A549 (cell line): Measurements from ENCODE around the gene TMEFF2. TPM values are rescaled to one million over a fixed set of nuclear protein-coding genes. Genes with fewer than 3 reads are reported as not detected.
"Not testable (repeated sequence)": the region's sequence is repeated elsewhere in the genome, so short reads cannot be mapped to it uniquely, and the experiment has no call there.

ENCODE experiments used
- ATAC-seq, 2 experiments: fragments of 200-7000 bp in 1 of 2; fragments of >200 bp in 1 of 2; cut with Nextera tagmentation in 1 of 2; cut with Tn5 transposase in 1 of 2; 3 replicates each; pipeline versions ENCODE4 v1.8.0 to v1.9.1; 2018 to 2020; ENCODE audit warnings: mild to moderate bottlenecking in 1 of 2, moderate library complexity in 1 of 2
- CTCF ChIA-PET: fragments of 300-600 bp; sonication (Branson Sonifier 250); formaldehyde crosslinking; extraction: SDS; loops from one replicate; lab custom pipeline; 2021; ENCODE audit warnings: antibody characterized with exemption, inconsistent platforms; lab: Yijun Ruan, JAX
- POLR2A ChIA-PET: fragments of 350-600 bp; formaldehyde crosslinking; extraction: SDS; loops from one replicate; lab custom pipeline; 2021; ENCODE audit warnings: antibody characterized with exemption, inconsistent platforms; lab: Yijun Ruan, JAX
- DNase-seq, 2 experiments: peaks; one replicate each; pipeline versions ENCODE4 v3.0.0 to v3.0.0-alpha.2; 2011 to 2016; ENCODE audit warnings: low read depth in 1 of 2, low spot score in 1 of 2
- FAIRE-seq: peaks from 2 replicates; lab custom pipeline; 2011; peaks lifted over from hg19 to GRCh38; lab: Jason Lieb, UNC
- H3K27ac ChIP-seq, 2 experiments: fragments of >200 bp; sonication (Bioruptor Twin); formaldehyde crosslinking; 3 replicates each; pipeline ENCODE4 v1.5.1; 2016 to 2017
- H3K4me1 ChIP-seq: fragments of >200 bp; sonication (Bioruptor Twin); formaldehyde crosslinking; 3 replicates; pipeline ENCODE4 v1.6.1; 2016
- H3K4me2 ChIP-seq: fragments of >200 bp; sonication (Bioruptor Twin); formaldehyde crosslinking; 3 replicates; pipeline ENCODE4 v1.6.1; 2016
- H3K4me3 ChIP-seq: fragments of >200 bp; sonication (Bioruptor Twin); formaldehyde crosslinking; 3 replicates; pipeline ENCODE4 v1.5.1; 2016
- H3K9me3 ChIP-seq: fragments of >200 bp; sonication (Bioruptor Twin); formaldehyde crosslinking; 3 replicates; pipeline ENCODE4 v1.6.1; 2016
- CBX2 ChIP-seq: fragments of 200-600 bp; sonication (generic); IDR thresholded peaks from 2 replicates; pipeline ENCODE4 v1.6.1; 2016; ENCODE audit warnings: low read depth, mild to moderate bottlenecking, borderline replicate concordance
- CBX8 ChIP-seq: fragments of 200-600 bp; sonication (generic); IDR thresholded peaks from 2 replicates; pipeline ENCODE4 v1.6.1; 2016
- CEBPB ChIP-seq, 2 experiments: fragments of >200 bp in 1 of 2; sonication (Bioruptor Twin) in 1 of 2; formaldehyde crosslinking in 1 of 2; IDR thresholded peaks; 2 replicates each; pipeline ENCODE4 v1.6.1; 2012 to 2016
- EHF ChIP-seq: fragments of 250-450 bp; sonication (Bioruptor Pico); IDR thresholded peaks from 2 replicates; pipeline ENCODE4 v1.5.0; 2020; ENCODE audit warnings: mild to moderate bottlenecking
- HOXA7 ChIP-seq: fragments of 250-450 bp; sonication (Bioruptor Pico); IDR thresholded peaks from 2 replicates; pipeline ENCODE4 v1.5.0; 2020; ENCODE audit warnings: mild to moderate bottlenecking, moderate library complexity
- HOXB13 ChIP-seq: fragments of 250-450 bp; sonication (Bioruptor Pico); IDR thresholded peaks from 2 replicates; pipeline ENCODE4 v1.5.0; 2020; ENCODE audit warnings: low read depth, mild to moderate bottlenecking, moderate library complexity
- MAFK ChIP-seq: fragments of 450-650 bp; IDR thresholded peaks from 2 replicates; pipeline ENCODE4 v1.6.1; 2014; ENCODE audit not compliant: partially characterized antibody
- NFE2L2 ChIP-seq: fragments of 150-350 bp; conservative IDR thresholded peaks from 2 replicates; pipeline ENCODE4 v1.6.1; 2014; ENCODE audit warnings: low read length
- NR3C1 ChIP-seq: fragments of >200 bp; sonication (Bioruptor Twin); formaldehyde crosslinking; IDR thresholded peaks from 3 replicates; pipeline ENCODE4 v1.6.1; 2017
- POLR2A ChIP-seq: IDR thresholded peaks from 2 replicates; pipeline ENCODE4 v1.6.1; 2012; ENCODE audit warnings: mild to moderate bottlenecking, low read length
- POLR2AphosphoS2 ChIP-seq: conservative IDR thresholded peaks from 2 replicates; pipeline ENCODE4 v1.6.1; 2012; ENCODE audit warnings: low read length, improper control_type of control experiment, inconsistent platforms
- RFX5 ChIP-seq: fragments of 450-650 bp; IDR thresholded peaks from 2 replicates; pipeline ENCODE4 v1.7.1; 2014; ENCODE audit warnings: antibody characterized with exemption, mild to moderate bottlenecking, moderate library complexity
- RNF2 ChIP-seq: fragments of 200-600 bp; sonication (generic); IDR thresholded peaks from 2 replicates; pipeline ENCODE4 v1.6.1; 2016; ENCODE audit warnings: low read depth, mild to moderate bottlenecking, antibody characterized with exemption, moderate library complexity, borderline replicate concordance
- SMC3 ChIP-seq: fragments of >200 bp; sonication (Bioruptor Twin); formaldehyde crosslinking; IDR thresholded peaks from 3 replicates; pipeline ENCODE4 v1.6.1; 2018; ENCODE audit warnings: inconsistent platforms
- SREBF2 ChIP-seq: fragments of 450-650 bp; IDR thresholded peaks from 2 replicates; pipeline ENCODE4 v1.6.1; 2014; ENCODE audit warnings: mild to moderate bottlenecking, moderate library complexity
- ZC3H11A ChIP-seq: fragments of 450-650 bp; IDR thresholded peaks from 2 replicates; pipeline ENCODE4 v1.6.1; 2014; ENCODE audit warnings: antibody characterized with exemption, mild to moderate bottlenecking
- WGBS: methylation state at CpG from one replicate; pipeline ENCODE4 v1.1.6; 2017; ENCODE audit errors: missing lambda C conversion rate; 5-methylcytosine and 5-hydroxymethylcytosine counted together
- polyA plus RNA-seq, 4 experiments: library from polyadenylated mRNA; depleted of rRNA in 3 of 4; stranded (reverse); fragments of >200 nt; fragmentation: RNase III in 1 of 4; extraction: RNeasy Plus Mini Kit Qiagen cat#74134 plus additional on column Dnase treatment in 1 of 4; gene quantifications; 2 replicates in 3 of 4; 3 replicates in 1 of 4; pipeline ENCODE4 v1.2.3, GENCODE V29; 2011 to 2017
- TF ChIP-seq, protein P1 (sequence below): fragments of >200 bp; sonication (Bioruptor Twin); formaldehyde crosslinking; IDR thresholded peaks from 3 replicates; pipeline ENCODE4 v1.5.1; 2016
- TF ChIP-seq, protein P2 (sequence below): IDR thresholded peaks from 2 replicates; pipeline ENCODE4 v1.6.1; 2012
- TF ChIP-seq, protein P3 (sequence below): fragments of >200 bp; sonication (Bioruptor Twin); formaldehyde crosslinking; IDR thresholded peaks from 2 replicates; pipeline ENCODE4 v1.6.1; 2016
- TF ChIP-seq, protein P4 (sequence below): fragments of 450-650 bp; IDR thresholded peaks from 2 replicates; pipeline ENCODE4 v1.6.1; 2014; ENCODE audit warnings: antibody characterized with exemption

TMEFF2 gene
- polyA plus RNA-seq, 2 of the 4 experiments (the other 2 are of a cell fraction): 0.30 to 0.46 TPM

DNA sequence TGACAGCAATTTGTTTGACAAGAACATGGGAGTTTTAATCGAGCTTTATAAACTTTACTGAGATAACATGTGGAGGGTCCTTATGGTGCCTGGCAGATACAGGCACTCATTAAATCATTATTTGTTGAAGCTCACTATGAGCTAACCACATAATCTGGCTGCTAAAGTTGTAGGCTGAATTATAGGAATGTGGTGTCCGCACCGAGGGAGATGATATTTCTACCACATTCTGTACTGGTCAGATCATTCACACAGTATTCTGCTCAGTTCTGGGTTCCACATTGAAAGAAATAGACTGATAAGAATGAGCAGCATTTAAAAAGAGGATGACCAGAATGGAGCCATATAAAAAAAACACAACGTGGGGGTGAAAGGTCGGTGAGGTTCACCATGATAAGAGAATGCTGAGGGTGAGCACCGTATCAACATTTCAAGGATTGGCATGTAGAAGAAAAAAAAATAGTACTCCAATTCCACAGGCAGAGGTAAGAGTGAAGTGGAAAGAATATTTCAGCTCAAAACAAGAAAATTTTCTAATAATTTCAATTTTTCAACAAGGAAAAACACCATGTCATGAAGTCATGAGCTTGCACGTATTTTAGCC, 54.4 kb downstream of the TMEFF2 start (continued):
- TF ChIP-seq, protein P1, sequence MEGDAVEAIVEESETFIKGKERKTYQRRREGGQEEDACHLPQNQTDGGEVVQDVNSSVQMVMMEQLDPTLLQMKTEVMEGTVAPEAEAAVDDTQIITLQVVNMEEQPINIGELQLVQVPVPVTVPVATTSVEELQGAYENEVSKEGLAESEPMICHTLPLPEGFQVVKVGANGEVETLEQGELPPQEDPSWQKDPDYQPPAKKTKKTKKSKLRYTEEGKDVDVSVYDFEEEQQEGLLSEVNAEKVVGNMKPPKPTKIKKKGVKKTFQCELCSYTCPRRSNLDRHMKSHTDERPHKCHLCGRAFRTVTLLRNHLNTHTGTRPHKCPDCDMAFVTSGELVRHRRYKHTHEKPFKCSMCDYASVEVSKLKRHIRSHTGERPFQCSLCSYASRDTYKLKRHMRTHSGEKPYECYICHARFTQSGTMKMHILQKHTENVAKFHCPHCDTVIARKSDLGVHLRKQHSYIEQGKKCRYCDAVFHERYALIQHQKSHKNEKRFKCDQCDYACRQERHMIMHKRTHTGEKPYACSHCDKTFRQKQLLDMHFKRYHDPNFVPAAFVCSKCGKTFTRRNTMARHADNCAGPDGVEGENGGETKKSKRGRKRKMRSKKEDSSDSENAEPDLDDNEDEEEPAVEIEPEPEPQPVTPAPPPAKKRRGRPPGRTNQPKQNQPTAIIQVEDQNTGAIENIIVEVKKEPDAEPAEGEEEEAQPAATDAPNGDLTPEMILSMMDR: no peak

DNA sequence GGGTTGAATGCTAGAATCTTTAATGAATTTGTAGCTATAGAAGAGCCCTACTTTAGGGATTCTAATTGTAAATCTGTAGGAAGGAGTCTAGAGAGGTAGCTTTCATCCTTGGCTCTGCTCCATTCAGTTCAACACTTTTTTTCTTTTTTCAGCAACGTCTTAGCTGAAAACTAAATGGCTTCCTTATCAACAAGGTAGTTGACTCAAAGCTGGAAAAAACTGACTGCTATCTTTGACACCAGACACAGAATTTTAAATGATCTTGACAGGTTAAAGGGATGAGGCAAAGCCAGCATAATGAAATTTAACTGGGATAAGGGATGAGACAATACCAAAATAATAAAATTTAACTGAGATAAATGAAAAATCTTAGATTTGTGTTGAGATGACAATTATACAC, 54.9 kb downstream of the TMEFF2 start:
- H3K4me1 ChIP-seq: no peaks in the 10 kb centered on the region
- TF ChIP-seq HOXA7 (CRISPR knock-in tag): no peak
- no peak for TF ChIP-seq SMC3
- no peak for TF ChIP-seq CBX8
- TF ChIP-seq, protein P2, sequence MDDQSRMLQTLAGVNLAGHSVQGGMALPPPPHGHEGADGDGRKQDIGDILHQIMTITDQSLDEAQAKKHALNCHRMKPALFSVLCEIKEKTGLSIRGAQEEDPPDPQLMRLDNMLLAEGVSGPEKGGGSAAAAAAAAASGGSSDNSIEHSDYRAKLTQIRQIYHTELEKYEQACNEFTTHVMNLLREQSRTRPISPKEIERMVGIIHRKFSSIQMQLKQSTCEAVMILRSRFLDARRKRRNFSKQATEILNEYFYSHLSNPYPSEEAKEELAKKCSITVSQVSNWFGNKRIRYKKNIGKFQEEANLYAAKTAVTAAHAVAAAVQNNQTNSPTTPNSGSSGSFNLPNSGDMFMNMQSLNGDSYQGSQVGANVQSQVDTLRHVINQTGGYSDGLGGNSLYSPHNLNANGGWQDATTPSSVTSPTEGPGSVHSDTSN: no peak
- TF ChIP-seq CEBPB (IDR thresholded peaks at IDR 0.05): no peak
- no peak for TF ChIP-seq POLR2A
- TF ChIP-seq, protein P3, sequence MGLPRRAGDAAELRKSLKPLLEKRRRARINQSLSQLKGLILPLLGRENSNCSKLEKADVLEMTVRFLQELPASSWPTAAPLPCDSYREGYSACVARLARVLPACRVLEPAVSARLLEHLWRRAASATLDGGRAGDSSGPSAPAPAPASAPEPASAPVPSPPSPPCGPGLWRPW: no peak
- TF ChIP-seq RNF2: no peak
- TF ChIP-seq RFX5: no peak
- TF ChIP-seq CBX2: no peak
- ChIA-PET POLR2A (no interaction called here), CTCF (interaction anchor here (2.0 to 2.2 kb wide), 2 partner anchors 22 to 328 kb away, joined by 10 read pairs; no protein-coding TSS in a partner anchor)
- ATAC-seq (no peak), DNase-seq (no peak), FAIRE-seq (no peak)
- H3K27ac ChIP-seq: no peak overlapping the region
- 12% methylated on average over 1 of the region's 1 CpG for WGBS
- no peak overlapping the region for H3K4me2 ChIP-seq
- H3K9me3 ChIP-seq: no peaks in the 10 kb centered on the region
- no peak overlapping the region for H3K4me3 ChIP-seq

DNA sequence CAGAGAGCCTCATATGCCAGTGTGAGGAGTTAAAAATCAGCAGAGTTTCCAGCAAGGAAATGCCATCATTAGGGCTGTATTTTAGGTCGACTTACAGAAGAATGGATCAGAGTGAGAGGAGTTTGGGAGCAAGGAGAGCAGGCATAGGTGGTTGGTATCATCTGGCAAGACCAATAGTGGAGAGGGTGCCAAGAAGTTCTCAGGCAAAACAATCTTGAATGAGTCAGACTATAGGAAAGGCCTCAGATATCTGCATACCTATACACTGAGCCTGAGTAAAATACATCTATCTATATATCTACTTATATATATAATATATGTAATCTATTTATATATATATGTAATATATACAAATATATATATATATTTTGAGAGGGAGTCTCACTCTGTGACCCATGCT, 57.3 kb downstream of the TMEFF2 start:
- DNase-seq: no peak
- H3K27ac ChIP-seq: no peak overlapping the region
- no peak for ATAC-seq
- H3K4me2 ChIP-seq: no peak overlapping the region
- CTCF ChIA-PET: no interaction called here
- no peak for FAIRE-seq
- WGBS: 0% methylated on average over 1 of the region's 1 CpG
- no peaks in the 10 kb centered on the region for H3K4me1 ChIP-seq
- POLR2A ChIA-PET: no interaction called here
- TF ChIP-seq MAFK: no peak
- no peak for TF ChIP-seq ZC3H11A
- no peak for TF ChIP-seq EHF
- TF ChIP-seq HOXB13 (CRISPR knock-in tag): no peak
- no peak for TF ChIP-seq NR3C1
- TF ChIP-seq SREBF2: no peak
- TF ChIP-seq POLR2AphosphoS2: no peak
- TF ChIP-seq, protein P4, sequence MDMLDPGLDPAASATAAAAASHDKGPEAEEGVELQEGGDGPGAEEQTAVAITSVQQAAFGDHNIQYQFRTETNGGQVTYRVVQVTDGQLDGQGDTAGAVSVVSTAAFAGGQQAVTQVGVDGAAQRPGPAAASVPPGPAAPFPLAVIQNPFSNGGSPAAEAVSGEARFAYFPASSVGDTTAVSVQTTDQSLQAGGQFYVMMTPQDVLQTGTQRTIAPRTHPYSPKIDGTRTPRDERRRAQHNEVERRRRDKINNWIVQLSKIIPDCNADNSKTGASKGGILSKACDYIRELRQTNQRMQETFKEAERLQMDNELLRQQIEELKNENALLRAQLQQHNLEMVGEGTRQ: no peak
- TF ChIP-seq NFE2L2: no peak
- H3K9me3 ChIP-seq: no peaks in the 10 kb centered on the region
- no peak overlapping the region for H3K4me3 ChIP-seq

DNA sequence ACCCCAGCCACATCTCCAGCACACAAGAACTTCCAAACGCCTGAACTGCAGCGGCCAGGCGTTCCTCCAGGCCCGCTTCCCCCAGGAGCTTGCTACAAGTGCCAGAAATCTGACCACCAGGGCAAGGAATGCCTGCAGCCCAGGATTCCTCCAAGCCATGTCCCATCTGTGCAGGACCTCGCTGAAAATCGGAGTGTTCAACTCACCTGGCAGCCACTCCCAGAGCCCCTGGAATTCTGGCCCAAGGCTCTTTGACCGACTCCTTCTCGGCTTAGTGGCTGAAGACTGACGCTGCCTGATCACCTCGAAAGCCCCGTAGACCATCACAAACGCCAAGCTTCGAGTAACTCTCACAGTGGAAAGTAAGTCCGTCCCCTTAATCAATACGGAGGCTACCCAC, 62.1 kb downstream of the TMEFF2 start:
- H3K9me3 ChIP-seq, ATAC-seq, FAIRE-seq, DNase-seq, H3K4me2 ChIP-seq, H3K27ac ChIP-seq, POLR2A ChIA-PET, CTCF ChIA-PET, H3K4me1 ChIP-seq, H3K4me3 ChIP-seq: not testable (repeated sequence)
- 86% methylated on average over 15 of the region's 15 CpGs for WGBS

DNA sequence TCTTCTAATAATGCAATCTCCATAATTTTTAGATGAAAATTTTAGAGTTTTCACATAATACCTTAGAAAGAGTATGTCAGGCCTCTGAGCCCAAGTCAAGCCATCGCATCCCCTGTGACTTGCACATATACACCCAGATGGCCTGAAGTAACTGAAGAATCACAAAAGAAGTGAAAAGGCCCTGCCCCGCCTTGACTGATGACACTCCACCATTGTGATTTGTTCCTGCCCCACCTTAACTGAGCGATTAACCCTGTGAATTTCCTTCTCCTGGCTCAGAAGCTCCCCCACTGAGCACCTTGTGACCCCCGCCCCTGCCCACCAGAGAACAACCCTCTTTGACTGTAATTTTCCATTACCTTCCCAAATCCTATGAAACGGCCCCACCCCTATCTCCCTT, 64.4 kb downstream of the TMEFF2 start:
- H3K4me2 ChIP-seq, H3K27ac ChIP-seq, ATAC-seq, H3K4me1 ChIP-seq, H3K9me3 ChIP-seq, CTCF ChIA-PET, POLR2A ChIA-PET, H3K4me3 ChIP-seq, DNase-seq, FAIRE-seq: not testable (repeated sequence)
- WGBS: 69% methylated on average over 5 of the region's 5 CpGs
